Inflammatory macrophage treated with lipopolysaccharide for 4 hours (primary cell): ENCODE measurements around the gene HOXD10.

Experiments used
- DNase-seq: peaks from one replicate; pipeline ENCODE4 v3.0.0-alpha.2; 2020

Gene HOXD10

DNA sequence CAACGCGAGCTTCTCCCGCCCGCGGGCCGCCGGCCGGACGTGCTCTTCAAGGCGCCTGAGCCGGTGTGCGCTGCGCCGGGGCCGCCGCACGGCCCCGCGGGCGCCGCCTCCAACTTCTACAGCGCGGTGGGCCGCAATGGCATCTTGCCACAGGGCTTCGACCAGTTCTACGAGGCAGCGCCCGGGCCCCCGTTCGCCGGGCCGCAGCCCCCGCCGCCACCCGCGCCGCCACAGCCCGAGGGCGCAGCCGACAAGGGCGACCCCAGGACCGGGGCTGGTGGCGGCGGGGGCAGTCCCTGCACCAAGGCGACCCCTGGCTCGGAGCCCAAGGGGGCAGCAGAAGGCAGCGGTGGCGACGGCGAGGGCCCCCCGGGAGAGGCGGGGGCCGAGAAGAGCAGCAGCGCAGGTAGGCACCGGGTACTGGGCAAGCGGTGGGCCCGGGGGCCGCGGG is 8.8 kb upstream of the HOXD10 start:
- DNase-seq, result no peak

DNA sequence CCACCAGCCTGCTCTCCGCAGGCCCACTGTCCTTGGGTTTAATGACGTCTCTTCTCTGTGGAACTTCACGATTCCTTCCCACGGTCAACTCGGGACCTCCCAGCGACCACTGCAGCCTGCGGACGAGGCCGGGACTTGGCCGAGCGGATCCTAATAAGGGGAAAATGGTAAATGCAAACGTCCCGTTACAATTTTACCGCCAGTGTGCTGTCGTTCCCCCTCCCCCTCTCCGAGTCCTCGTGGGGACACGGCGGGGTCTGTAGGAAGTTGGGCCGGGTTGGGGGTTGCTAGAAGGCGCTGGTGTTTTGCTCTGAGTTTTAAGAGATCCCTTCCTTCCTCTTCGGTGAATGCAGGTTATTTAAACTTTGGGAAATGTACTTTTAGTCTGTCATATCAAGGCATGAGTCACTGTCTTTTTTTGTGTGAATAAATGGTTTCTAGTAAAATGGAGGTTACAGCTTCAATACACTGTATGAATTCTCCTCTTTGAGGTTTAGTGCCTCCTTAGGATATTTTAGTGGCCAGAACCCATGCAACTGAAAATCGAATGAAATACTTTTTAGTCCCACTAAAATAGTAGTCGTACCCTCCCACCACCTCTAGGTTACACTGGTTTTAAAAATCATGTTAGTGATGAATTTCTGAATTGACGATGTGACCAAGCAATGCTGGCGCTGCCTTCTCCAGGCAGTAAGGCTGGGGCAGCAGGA is 7.2 kb upstream of the HOXD10 start:
- DNase-seq, result no peak

DNA sequence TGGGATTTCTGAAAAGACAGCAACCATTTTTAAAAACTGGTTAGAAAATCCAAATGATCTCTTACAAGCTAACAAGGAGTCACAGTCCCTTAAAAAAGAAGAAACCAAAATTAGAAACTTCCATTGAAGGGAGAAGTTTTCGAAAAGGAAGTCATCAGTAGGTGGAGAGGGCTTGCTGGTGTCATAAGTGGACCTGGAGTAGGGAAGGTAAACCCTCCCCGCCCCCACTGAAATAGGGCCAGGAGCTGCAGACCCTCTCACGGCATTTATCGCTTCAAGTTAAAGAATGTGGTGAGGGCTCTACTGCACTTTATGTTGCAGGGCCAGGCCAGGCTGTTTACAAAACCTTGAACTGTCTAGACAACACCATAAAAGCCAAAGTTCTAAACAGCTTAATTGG is 6.6 kb upstream of the HOXD10 start:
- DNase-seq, result no peak

GRCh38 chr2:176110415-176111308 is 5.9 kb upstream of the HOXD10 start:
- DNase-seq, result no peak

GRCh38 chr2:176111309-176111663 is 5.3 kb upstream of the HOXD10 start:
- DNase-seq, result no peak

- no peak for DNase-seq
Measured at GRCh38 chr2:176111846-176112374, 4.7 kb upstream of the HOXD10 start.

- no peak for DNase-seq
Measured at GRCh38 chr2:176112375-176113302, 3.9 kb upstream of the HOXD10 start.

- no peak for DNase-seq
Measured at GRCh38 chr2:176114120-176114929, 2.3 kb upstream of the HOXD10 start.

- no peak for DNase-seq
Measured at GRCh38 chr2:176114930-176115625, 1.5 kb upstream of the HOXD10 start.

DNA sequence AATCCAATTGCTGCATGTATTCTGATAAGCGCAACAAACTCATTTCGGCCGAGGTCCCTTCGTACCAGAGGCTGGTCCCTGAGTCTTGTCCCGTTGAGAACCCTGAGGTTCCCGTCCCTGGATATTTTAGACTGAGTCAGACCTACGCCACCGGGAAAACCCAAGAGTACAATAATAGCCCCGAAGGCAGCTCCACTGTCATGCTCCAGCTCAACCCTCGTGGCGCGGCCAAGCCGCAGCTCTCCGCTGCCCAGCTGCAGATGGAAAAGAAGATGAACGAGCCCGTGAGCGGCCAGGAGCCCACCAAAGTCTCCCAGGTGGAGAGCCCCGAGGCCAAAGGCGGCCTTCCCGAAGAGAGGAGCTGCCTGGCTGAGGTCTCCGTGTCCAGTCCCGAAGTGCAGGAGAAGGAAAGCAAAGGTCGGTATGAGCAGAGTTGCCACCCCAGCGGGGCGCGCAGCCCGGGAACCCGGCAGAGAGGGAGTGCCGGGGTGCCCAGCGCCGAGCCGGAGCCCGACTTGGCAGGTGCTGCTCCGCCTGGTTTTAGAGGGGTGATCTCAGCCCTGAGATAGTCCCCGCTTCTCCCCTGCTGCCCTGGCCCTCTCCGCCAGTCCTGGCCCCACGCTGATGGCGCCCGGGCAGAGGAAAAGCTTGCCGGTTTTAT is 714 bp downstream of the HOXD10 start:
- no peak for DNase-seq

GRCh38 chr2:176117823-176118371 is 1.3 kb downstream of the HOXD10 start:
- no peak for DNase-seq

GRCh38 chr2:176118601-176119339 is 2.2 kb downstream of the HOXD10 start:
- peak; percentile 13 for DNase-seq

DNA sequence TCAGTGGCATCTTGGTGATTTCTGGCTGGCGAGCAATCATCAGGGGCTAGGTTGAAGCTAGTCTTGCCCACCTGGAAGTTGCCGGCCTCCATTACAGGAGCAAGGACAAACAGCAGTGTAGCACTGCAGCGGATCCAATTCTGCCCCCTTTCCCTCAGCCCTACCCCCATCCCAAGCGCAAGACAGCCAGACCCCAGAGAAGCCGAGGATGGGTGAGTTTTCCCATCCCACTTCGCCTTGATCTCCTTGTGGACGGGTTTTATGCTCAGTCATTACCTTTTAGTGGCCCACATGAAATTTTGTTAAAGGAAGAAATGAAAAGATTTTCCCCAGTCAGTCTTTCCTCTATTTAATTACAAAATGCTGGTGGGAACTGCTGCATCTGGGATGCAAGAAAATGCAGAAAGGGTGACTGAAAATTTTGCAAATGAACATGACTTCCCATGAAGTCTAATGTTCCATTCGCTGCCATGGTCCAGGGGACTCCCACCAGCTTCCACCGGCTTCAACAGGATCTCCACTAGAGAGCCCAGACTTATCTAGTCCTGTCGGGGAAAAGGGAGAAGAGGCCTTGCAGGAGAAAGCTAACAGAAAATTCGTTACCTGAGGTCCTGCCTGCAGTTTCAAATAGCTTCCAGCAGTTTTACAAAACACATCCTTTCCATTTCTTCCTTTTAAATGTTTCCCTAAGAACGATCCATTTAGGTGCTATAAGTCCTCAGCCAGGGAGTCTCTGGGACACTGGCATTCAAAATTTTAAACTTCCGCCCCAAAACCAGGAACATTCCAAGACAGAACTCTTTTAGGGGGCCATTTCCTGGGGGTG is 4.0 kb downstream of the HOXD10 start:
- no peak for DNase-seq

DNA sequence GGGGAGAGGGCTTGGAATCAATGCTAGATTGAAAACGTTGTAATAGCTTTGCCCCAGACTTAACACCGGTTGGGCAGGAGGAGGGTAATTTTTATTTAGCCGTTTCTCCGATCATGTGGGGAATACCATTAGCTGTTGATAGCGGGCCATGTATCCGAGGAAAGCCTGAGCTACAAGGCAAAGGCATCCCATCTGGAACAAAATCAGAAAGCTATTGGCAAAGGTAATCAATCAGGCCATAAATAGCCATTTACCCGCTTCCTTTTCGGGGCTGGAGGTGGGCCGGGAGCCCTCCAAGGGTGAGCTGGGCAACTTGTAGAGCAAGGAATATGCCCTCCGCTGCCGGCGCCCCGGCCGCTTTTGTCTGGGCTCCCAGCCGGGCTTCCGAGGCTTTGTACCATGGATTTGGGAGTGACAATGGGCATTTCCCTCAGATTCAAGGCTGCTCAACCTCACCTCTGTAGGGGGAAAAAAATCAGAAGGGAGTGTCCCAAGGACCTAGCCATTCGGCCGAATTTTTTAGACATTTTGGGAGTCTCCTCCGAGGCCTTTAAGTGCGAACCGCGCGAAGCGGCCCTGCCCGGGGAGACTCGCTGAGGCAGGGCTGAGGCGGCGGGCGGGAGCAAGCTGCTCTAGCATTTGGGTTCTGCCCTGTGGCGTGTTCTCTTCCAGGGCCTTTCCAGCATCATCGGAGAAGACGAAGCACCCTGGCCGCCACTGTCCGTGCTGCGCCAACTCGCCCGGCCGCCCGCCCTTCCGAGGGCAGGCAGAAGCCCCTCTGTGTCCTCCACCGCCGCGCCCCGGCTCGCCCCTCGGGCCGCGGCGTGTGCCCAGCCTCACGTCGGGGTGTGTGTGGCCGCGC is 4.8 kb downstream of the HOXD10 start:
- DNase-seq, result no peak

DNA sequence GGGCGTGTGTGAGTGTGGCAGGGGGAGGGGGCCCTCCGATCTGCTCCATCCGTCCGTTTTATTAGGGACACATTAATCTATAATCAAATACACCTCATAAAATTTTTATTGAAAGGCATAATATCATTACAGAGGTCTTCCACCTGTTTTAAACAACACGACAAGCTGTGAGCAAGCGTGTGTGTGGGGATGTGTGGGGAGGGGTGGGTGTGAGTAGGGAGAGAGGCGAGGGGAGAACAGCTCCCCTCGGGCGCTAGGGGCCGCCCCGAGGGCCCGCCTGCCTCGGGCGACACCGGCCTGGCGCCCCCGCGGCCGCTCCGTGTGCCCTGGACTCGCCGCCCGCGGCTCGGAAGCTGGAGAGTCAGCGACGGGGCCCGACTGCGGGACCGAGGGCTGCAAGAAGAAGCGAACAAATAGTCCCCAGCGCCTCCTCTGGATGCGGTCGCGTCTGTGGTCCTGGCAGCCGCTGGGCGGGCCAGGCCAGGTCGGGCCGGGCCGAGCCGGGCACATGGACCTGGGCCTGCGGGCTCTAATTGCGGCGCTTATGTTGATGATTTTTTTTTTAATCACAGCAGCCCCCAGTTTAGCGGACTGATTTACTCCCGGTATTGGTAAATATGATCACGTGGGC is 5.6 kb downstream of the HOXD10 start:
- DNase-seq, result no peak

DNA sequence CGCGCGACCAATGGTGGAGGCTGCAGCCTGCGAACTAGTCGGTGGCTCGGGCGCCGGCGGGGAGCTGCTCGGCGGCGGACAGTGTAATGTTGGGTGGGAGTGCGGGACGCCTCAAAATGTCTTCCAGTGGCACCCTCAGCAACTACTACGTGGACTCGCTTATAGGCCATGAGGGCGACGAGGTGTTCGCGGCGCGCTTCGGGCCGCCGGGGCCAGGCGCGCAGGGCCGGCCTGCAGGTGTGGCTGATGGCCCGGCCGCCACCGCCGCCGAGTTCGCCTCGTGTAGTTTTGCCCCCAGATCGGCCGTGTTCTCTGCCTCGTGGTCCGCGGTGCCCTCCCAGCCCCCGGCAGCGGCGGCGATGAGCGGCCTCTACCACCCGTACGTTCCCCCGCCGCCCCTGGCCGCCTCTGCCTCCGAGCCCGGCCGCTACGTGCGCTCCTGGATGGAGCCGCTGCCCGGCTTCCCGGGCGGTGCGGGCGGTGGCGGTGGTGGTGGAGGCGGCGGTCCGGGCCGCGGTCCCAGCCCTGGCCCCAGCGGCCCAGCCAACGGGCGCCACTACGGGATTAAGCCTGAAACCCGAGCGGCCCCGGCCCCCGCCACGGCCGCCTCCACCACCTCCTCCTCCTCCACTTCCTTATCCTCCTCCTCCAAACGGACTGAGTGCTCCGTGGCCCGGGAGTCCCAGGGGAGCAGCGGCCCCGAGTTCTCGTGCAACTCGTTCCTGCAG is 6.3 kb downstream of the HOXD10 start, which contains the start of gene HOXD9:
TSS of gene HOXD9 (plus strand) at position 37 of the 728 bp plus-strand sequence. CDS start at position 87, 50 bp downstream.
- DNase-seq, result no peak
